NCI-H748 (cell line): ENCODE measurements around the gene IL12B.
A peak's percentile ranks its signal among the peaks of the same experiment; 100 is the strongest.
"Not testable (repeated sequence)": the region's sequence is repeated elsewhere in the genome, so short reads cannot be mapped to it uniquely, and the experiment has no call there.

ENCODE experiments used
- DNase-seq: peaks from one replicate; lab custom pipeline; 2025; ENCODE audit not compliant: unreplicated experiment; lab: John Stamatoyannopoulos, UW

IL12B gene

DNA sequence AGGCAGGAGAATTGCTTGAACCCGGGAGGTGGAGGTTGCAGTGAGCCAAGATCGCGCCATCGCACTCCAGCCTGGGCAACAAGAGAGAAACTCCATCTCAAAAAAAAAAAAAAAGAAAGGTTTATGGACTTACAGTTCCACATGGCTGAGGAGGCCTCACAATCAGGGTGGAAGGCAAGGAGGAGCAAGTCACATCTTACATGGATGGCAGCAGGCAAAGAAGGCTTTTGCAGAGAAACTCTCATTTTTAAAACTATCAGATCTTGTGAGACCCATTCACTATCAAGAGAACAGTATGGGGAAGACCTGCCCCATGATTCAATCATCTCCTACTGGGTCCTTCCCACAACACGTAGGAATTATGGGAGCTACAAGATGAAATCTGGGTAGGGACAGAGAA, 33.0 kb downstream of the IL12B start:
- DNase-seq, result not testable (repeated sequence)

DNA sequence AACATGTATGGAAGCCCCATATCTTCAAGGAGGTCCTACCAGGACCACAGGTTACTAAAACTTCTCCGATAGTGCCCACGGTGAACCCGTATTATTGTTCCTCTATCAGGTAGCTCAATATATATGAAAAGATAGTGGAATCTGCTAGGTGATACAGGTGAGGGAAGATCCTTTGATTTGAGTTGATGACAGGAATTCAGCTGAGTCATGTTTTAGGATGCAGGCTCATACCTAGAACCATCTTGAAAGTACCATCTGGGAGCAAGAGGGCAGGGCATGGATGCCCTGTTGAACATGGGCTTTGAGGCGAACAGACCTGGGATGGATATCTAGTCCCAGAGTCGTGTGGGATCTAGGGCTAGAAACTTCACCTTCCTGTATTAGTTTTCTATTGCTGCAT, 35.4 kb downstream of the IL12B start:
- DNase-seq, result no peak

DNA sequence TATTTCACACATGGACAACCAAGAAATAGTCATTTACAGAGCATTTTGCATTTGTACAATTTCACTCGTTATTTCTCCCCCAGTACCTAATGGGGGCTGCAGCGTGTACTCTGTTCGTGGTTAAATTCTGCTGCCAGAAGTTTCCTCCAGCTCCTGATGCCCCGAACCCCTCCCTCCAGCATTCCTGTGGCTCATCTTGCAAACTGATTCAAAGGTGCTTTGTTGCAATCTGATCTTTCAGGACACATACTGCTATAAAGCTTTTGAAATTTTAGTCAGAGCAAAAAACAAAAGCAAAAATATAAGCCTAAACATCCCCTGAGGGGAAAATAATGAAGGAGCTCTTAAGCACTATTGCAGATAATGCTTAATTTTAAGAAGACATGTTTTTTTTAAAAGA, 39.5 kb downstream of the IL12B start:
- DNase-seq, result no peak

DNA sequence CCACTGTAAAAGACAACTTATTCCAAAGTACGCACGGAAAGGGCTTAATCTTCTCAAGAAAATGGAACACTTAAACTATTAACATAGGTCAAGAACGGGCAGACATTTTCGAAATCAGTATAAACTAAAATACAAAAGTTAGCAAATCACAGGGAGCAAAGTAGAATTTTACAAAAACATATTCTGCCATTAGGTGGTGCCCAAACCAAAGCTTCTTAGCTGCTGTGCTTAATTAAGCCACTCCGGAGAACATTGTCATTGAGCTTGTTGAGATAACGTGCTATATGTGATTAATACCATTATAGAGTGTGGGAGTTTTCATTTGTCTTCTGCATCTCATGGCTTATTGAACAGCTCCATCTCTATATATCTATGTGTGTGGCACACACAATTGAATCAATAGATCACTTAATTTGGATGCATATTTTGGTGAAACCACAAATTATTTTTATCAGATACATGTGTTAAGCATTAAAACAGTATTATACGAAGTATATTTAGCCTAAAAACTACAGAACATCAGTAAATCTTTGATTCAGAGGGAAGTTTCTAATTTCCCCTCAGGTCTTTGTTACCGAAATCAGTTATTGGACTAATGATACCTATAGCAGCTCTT, 43.8 kb downstream of the IL12B start:
- DNase-seq, result peak; percentile 60

DNA sequence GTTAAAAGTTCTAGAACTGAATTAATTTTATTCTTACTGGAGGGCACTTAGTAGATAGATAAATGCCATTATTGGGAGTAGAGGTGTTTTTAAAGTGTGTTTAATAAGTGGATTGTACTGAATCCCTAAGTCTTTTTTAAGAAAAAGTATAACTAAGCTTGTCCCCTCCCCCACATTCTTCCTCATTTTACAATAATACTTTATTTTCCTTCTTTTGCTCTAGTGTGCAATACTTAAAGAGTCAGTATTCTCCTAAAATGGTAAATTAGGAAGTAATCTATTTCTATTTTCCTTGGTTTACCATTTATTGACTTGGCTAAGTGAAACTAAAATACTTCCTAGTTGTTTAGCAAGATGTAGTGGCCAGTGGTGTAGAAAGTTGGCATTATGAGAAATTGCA, 55.6 kb downstream of the IL12B start:
- DNase-seq, result no peak

DNA sequence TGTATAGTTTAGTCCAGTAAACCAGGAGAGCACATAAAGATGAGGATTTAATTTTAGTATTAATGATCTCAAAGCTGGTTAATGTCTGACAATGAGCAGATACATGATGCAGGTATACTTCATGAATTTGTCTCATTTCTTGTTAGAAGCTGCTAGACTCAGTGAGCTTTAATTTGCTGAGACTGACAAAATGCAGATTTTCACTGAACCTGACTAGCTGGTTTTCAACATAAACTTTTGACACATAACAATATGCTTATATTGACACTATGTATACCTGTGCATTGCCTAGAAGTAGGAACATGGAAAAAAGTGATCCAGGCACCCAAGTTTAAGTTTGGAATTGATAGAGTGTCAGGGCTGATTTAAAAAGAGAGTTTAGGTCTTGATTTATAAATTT, 56.4 kb downstream of the IL12B start:
- no peak for DNase-seq

DNA sequence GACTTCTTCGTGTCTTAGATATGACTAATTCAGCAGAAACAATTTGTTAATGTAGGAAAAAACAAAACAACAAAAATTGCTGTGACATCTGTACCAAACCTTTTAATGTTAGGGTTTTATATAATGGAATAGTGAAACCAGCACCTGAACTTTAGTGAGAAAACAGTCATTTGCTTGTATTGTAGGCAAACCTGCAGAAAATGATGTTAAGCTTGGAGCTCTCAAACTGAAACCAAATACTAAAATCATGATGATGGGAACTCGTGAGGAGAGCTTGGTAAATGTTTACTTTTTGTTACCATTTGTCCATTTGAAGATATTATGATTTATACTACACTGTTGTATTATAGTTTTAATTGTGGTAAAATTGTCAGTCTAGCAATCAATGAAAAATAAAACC, 60.6 kb downstream of the IL12B start:
- no peak for DNase-seq

DNA sequence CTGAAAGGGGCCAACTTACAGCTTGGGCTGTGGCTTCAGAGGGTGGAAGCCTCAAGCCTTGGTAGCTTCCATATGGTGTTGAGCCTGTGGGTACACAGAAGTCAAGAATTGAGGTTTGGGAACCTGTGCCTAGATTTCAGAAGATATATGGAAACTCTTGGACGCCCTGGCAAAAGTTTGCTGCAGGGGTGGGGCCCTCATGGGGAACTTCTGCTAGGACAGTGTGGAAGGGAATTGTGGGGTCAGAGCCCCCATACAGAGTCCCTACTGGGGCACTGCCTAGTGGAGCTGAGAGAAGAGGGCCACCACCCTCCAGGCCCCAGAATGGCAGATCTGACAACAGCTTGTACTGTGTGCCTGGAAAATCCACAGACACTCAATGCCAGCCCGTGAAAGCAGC, 63.5 kb downstream of the IL12B start:
- DNase-seq, result not testable (repeated sequence)
